Measurements from ENCODE around the gene DES.

DES gene

GRCh38 chr2:219438453-219438852, 20.3 kb downstream of the DES start:
- DNase-seq (ENCODE audit: low read depth in 2 of 2), result no peak

GRCh38 chr2:219439506-219439905, 21.3 kb downstream of the DES start:
- no peak for DNase-seq (ENCODE audit: low read depth in 2 of 2)

- DNase-seq (ENCODE audit: low read depth in 2 of 2), result no peak
These were observed 22.4 kb downstream of the DES start for GRCh38 chr2:219440388-219441256.

- peak; percentile 59 to 69 for DNase-seq (ENCODE audit: low read depth in 2 of 2)
These were observed 23.5 kb downstream of the DES start for GRCh38 chr2:219441451-219442255.

GRCh38 chr2:219442256-219443015, 24.3 kb downstream of the DES start:
- DNase-seq (ENCODE audit: low read depth in 2 of 2), result no peak

- DNase-seq (ENCODE audit: low read depth in 2 of 2), result no peak
These were observed 25.0 kb downstream of the DES start for GRCh38 chr2:219443016-219443696.

- no peak for DNase-seq (ENCODE audit: low read depth in 2 of 2)
These were observed 25.5 kb downstream of the DES start for GRCh38 chr2:219443697-219444023.

- no peak for DNase-seq (ENCODE audit: low read depth in 2 of 2)
These were observed 26.5 kb downstream of the DES start for GRCh38 chr2:219444566-219445091.

GRCh38 chr2:219445220-219445640, 27.1 kb downstream of the DES start:
- DNase-seq (ENCODE audit: low read depth in 2 of 2), result no peak

- no peak for DNase-seq (ENCODE audit: low read depth in 2 of 2)
These were observed 27.9 kb downstream of the DES start for GRCh38 chr2:219446101-219446504.

- no peak for DNase-seq (ENCODE audit: low read depth in 2 of 2)
These were observed 28.5 kb downstream of the DES start for GRCh38 chr2:219446689-219447088.

- DNase-seq (ENCODE audit: low read depth in 2 of 2), result no peak
These were observed 29.3 kb downstream of the DES start for GRCh38 chr2:219447242-219448098.

GRCh38 chr2:219448099-219448775, 30.1 kb downstream of the DES start:
- no peak for DNase-seq (ENCODE audit: low read depth in 2 of 2)

- DNase-seq (ENCODE audit: low read depth in 2 of 2), result no peak
These were observed 30.7 kb downstream of the DES start for GRCh38 chr2:219448776-219449341.

- DNase-seq (ENCODE audit: low read depth in 2 of 2), result no peak
These were observed 31.4 kb downstream of the DES start for GRCh38 chr2:219449609-219450008.

- DNase-seq (ENCODE audit: low read depth in 2 of 2), result no peak
These were observed 33.6 kb downstream of the DES start for GRCh38 chr2:219451661-219452360.

GRCh38 chr2:219452361-219453317, 34.5 kb downstream of the DES start:
- no peak for DNase-seq (ENCODE audit: low read depth in 2 of 2)
